Measurements from ENCODE around the gene ADGRV1.
"Not testable (repeated sequence)": the region's sequence is repeated elsewhere in the genome, so short reads cannot be mapped to it uniquely, and the experiment has no call there.

Gene ADGRV1

DNA sequence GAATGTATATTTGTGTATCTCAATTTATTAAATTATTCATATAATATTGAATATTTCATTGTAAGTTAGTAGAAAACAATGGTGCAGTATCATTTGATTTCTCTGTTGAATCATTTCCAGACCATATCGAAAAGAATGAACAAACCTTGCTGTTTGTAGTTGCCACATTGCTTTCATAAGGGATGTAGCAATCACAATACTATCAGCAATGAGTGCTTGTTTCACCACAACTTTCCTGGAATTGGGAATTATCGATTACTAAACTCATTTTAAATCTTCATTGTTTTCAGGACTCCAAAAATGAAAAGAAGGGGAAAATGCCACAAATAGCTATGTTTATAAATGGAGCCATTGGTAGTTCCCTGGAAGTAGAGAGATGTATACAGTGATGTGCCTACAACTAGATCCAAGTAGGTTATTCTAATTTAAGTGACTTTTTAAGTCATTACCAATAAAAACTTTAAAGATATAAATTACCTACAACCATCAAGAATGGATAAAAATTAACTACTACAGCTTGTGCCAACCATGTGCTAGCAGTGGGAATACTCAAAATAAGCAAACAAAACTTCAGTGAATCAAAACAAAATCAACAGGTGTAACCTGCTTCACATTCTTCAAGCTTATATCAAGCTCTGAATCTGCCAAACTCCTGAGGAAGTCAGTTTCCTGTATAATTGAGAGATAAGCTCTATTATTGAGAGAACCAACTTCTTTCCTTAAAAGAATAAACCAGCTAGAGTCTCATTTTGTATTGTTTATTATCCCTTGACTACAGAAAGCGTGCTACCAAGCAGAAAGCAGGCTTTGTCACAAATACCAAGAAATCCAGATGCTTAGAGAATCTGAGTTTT lies 358.6 kb downstream of the ADGRV1 start:
- in situ Hi-C loops (cut with MboI; ENCODE audit: low sequenced_read_pairs, unreplicated experiment) = no loop called here
- TF ChIP-seq CTCF (IDR thresholded peaks at IDR 0.05; ENCODE audit: borderline replicate concordance, control extremely low read depth, extremely low read depth, insufficient read depth, missing control alignments) = no peak
- no peak for DNase-seq (ENCODE audit: low spot score)

- DNase-seq (ENCODE audit: low spot score) = no peak
- no peak for TF ChIP-seq CTCF (IDR thresholded peaks at IDR 0.05; ENCODE audit: borderline replicate concordance, control extremely low read depth, extremely low read depth, insufficient read depth, missing control alignments)
- in situ Hi-C loops (cut with MboI; ENCODE audit: low sequenced_read_pairs, unreplicated experiment) = no loop called here
Measured at GRCh38 chr5:90917928-90918668, 359.5 kb downstream of the ADGRV1 start.

GRCh38 chr5:90921418-90921973 lies 362.9 kb downstream of the ADGRV1 start:
- no peak for DNase-seq (ENCODE audit: low spot score)

GRCh38 chr5:90924222-90924621 lies 365.6 kb downstream of the ADGRV1 start:
- DNase-seq (ENCODE audit: low spot score); in situ Hi-C loops (cut with MboI; ENCODE audit: low sequenced_read_pairs, unreplicated experiment): not testable (repeated sequence)

More at GRCh38 chr5:90921418-90921973, 362.9 kb downstream of the ADGRV1 start:
- TF ChIP-seq CTCF (IDR thresholded peaks at IDR 0.05; ENCODE audit: borderline replicate concordance, control extremely low read depth, extremely low read depth, insufficient read depth, missing control alignments) = no peak
- in situ Hi-C loops (cut with MboI; ENCODE audit: low sequenced_read_pairs, unreplicated experiment) = no loop called here

- DNase-seq (ENCODE audit: low spot score) = not testable (repeated sequence)
- in situ Hi-C loops (cut with MboI; ENCODE audit: low sequenced_read_pairs, unreplicated experiment) = loop anchor here (25.0 kb wide), 1 partner anchor 158 kb away; no protein-coding TSS in a partner anchor
Measured at GRCh38 chr5:90929013-90929839, 370.6 kb downstream of the ADGRV1 start.

- in situ Hi-C loops (cut with MboI; ENCODE audit: low sequenced_read_pairs, unreplicated experiment) = loop anchor here (10.0 to 25.0 kb wide), 2 partner anchors 157 to 465 kb away; no protein-coding TSS in a partner anchor
- DNase-seq (ENCODE audit: low spot score) = no peak
- no peak for TF ChIP-seq CTCF (IDR thresholded peaks at IDR 0.05; ENCODE audit: borderline replicate concordance, control extremely low read depth, extremely low read depth, insufficient read depth, missing control alignments)
Measured at GRCh38 chr5:90930062-90930461, 371.5 kb downstream of the ADGRV1 start.

All from GM13976 (cell line).